CD4-positive, alpha-beta T cell treated with Interleukin-12 subunit alpha and Interleukin-12 subunit beta, for 1 hour (primary cell): ENCODE measurements around the gene ANKS1B.
"Not testable (repeated sequence)": the region's sequence is repeated elsewhere in the genome, so short reads cannot be mapped to it uniquely, and the experiment has no call there.

Experiments used
- DNase-seq: peaks from one replicate; pipeline ENCODE4 v3.0.0-alpha.2; 2020

The ANKS1B gene

DNA sequence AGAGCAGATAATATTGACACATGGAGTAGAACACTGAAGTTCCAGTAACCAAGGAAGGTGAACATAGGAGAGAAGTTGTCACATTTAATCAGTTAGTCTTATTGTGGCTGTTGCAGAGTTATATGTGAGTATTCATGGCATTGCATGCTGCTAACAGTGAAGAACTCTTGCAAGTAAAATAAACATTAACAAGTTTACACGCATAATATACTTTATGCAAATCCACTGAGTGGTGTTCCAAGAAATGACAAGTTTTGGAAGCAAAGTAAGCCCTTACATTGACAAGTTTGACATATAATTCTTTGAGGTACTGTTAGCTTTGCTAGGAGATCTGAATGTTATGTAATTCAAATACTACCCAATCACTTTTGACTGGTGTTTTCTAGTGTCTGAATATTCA lies 125.6 kb downstream of the ANKS1B start:
- no peak for DNase-seq

GRCh38 chr12:99852666-99853065 lies 132.1 kb downstream of the ANKS1B start:
- DNase-seq, result no peak

DNA sequence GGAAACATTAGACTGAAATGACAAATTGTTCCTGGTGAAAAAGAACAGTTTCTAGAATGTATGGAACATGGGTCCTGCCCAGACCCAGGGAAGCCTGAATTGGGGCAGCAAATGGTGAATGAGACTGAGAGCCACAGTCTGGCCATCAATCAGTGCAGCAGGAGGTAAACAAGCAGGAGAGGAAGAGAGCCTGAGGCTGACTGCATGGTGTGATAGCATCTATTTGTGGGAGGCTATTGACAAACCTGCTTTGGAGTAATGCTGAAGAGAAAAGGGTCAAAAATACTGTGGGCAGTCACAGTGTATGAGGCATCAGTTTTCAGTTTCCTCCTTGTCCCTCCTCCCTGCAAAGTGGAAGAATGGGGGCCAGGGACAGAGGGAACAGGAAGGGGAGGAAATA lies 136.8 kb downstream of the ANKS1B start:
- DNase-seq, result no peak

DNA sequence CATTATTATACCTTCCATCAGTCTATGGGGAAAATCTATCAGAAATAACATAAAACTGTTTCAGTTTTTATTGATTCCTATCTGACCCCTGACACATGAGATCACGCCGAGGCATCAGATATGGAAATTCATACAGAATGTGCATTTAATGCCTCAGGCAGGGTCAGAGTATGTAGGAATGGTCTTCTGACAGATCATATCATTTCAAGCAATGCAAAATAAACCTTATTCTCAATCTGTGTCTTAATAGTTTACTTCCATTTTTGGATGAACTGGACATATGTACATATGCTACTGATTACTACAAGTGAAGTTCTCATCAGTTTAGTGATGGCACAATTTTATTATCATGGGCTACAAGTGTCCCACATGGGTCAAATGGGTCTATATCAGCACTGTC lies 150.0 kb downstream of the ANKS1B start:
- no peak for DNase-seq

DNA sequence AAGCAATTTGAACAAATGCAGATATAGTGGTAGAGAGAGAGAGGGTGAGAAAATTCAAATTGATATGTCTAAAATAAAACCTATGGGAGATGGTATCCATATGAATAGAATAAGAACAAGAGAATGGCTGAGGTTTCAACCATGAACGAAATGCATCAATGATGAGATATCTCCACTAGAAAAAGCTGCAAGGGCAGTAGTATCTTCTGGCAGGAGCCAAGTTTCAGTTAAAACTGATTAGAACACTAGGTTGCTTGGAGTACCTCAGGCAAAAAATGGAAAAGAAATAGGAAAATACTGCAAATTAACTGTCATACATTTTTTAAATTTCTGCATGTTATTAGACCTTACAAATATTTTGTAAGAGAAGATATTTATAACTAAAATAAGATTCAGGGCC lies 151.3 kb downstream of the ANKS1B start:
- no peak for DNase-seq

DNA sequence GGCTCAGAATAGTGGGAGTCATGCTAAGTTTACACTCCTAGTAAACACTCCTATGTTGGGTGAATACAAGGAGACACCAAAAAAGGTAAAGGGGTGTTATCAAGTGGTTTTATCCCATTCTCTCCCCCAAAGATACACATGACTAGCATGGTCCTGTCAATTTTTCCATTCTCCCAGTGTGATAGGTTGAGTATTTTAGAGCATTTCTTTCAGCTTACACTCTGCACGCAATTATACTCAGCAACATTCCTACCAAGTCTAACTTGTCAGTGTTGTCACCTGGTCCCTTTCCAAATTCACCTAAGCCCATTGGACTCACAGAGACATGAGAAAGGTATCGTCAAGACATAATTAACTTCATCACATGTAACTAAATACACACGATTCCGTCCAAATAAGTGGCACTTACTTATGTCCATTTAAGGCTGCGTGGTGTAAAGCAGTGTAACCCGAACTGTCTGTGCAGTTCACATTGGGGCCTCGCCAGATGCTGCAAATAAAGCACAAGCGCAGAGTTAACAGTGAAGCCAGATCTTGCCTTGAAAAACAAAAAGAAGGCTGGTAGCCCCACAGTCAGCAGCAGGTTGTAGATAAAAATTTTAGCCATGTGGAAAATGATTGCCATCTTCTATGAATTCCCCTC lies 159.7 kb downstream of the ANKS1B start:
- DNase-seq, result no peak

DNA sequence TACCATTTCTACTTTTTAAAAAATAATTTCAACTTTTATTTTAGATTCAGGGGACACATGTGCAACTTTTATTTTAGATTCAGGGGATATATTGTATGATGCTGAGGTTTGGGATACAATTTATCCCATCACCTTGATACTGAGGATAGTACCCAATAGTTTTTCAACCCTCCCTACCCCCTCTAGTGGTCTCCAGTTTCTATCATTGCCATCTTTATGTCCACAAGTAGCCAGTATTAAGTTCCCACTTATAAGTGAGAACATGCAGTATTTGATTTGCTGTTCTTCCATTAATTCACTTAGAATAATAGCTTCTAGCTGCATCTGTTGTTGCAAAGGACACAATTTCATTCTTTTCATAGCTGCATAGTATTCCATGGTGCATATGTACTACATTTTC lies 162.5 kb downstream of the ANKS1B start:
- no peak for DNase-seq

GRCh38 chr12:99810718-99811593 lies 173.8 kb downstream of the ANKS1B start:
- no peak for DNase-seq

GRCh38 chr12:99809909-99810308 lies 174.8 kb downstream of the ANKS1B start:
- DNase-seq, result no peak

DNA sequence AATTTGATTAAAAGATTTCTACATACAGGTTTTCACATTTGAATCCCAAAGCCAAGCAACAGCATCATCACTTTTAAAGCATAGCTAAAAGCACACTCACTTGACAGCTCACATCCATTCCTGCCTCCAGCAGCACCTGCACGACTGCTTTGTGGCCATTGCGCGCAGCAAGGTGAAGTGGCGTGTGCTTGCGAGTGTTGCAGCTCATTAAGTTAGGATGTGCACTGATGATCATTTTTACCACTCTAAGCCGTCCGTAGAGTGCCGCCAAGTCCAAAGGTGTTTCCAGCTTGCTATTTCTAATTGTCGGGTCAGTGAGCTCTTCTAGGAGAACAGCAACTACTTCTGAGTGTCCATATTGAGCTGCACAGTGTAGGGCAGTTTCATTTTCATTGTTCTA lies 178.4 kb downstream of the ANKS1B start:
- DNase-seq, result no peak

DNA sequence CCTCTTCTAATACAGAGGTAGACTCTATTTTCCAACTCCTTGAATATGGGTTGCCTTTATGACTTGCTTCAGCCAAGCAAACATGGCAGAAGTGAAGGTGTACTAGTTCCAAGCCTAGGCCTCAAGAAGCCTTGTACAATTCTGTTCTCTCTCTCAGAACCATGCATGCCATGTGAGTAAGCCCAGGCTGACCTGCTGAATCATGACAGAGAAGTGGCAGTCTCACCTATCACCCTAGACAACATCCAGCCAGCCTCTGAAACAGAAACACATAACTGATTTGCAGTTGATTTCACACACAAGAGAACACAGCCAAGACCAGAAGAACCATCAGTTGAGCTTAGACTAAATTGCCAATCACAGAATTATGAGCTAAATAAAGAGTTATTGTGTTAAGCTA lies 180.0 kb downstream of the ANKS1B start:
- DNase-seq, result no peak

DNA sequence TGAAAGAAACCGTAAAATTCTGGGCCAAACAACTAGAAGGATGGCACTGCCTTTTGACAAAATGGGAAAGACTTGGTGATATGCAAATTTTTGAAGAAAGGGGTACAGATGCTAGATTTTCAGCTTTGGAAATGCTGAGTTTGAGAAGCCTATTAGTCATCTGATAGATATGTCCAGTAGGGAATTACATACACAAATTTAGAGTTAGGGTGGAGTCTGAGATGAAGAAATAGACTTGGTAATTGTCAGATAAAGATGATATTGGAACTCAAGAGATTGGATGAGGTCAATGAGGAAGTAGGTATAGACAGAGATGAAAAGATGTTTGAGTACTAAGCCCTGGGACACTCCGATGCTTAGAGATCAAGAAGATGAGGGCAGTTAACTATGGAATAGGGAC lies 184.1 kb downstream of the ANKS1B start:
- DNase-seq, result no peak

DNA sequence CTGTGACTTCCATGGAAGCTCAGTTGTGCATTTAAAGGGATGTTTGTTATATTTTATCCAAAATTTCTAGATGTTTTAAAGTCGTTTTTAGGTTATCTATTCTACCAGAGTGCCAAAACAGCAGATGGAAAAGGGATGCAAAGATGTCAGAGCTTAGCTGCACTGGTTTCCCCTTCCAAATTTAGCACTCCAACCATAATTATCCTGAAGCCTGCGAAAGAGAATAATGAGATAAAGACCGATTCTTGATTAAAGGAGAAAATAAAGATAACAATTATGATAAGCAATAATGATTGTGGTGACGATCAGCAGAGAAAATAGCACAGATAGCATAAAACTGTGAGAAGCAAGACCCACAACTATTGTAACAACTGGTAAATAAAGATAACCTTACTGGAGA lies 186.8 kb downstream of the ANKS1B start:
- DNase-seq, result not testable (repeated sequence)

DNA sequence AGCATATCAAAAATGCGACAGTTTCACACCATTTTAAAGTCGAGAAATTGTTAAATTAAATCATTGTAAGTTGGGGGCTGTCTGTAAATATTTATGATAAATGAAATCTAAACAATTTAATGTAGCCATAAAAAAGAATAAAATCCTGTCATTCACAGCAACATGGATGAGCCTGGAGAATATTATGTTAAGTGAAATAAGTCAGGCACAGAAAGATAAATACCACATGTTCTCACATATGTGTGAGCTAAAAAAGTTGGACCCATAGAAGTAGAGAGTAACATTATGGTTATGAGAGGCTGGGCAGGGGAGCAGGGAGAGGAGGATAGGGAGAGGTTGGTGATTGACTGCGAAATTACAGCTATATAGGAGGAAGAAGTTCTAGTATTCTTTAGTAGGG lies 201.3 kb downstream of the ANKS1B start:
- DNase-seq, result no peak

DNA sequence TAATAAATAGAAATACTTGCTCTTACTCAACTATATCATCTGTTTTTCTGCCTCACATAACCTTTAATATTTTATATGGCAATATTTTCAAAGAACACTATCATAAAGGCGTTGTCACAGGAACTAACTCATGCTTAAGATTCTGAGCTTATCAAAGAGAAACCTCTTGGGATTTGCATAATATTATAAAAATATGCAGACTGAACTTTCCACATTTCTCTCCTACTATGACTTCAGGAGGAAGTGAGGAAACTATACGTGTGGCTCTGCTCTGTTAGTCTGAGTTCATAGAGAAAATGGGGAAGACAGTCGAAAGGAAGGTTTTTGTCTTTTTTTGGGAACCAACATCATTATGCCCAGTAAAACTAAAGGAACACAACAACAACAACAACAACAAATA lies 212.5 kb downstream of the ANKS1B start:
- no peak for DNase-seq

- no peak for DNase-seq
Observed at GRCh38 chr12:99771659-99772058, 213.1 kb downstream of the ANKS1B start.

DNA sequence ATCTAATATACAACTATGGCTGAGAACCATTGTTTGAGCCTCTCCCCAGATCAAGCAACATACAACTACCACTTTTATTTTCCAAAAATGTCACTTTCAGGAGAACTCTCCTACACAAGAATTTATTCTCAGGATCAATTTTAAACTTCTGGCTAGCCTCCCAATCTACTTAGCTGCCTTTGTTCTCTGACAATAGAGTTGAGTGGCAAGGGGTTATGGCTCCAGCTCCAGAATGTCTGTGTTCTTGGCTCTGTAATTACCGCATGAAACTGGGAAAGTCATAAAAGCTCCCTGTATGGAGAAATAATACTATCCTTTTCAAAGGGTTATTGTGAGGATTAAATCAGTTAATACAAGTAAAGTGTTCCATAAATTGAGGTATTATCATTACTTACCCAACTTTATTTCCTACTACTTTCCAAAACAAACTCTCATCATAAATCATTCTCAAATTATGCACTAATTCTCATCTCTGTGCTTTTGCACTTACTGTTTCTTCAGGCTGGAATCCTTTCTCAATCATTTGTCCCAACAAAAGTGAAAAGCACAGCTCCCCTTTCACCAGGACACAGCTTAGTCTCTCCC lies 215.2 kb downstream of the ANKS1B start:
- DNase-seq, result no peak

GRCh38 chr12:99768758-99769157 lies 216.0 kb downstream of the ANKS1B start:
- DNase-seq, result no peak

DNA sequence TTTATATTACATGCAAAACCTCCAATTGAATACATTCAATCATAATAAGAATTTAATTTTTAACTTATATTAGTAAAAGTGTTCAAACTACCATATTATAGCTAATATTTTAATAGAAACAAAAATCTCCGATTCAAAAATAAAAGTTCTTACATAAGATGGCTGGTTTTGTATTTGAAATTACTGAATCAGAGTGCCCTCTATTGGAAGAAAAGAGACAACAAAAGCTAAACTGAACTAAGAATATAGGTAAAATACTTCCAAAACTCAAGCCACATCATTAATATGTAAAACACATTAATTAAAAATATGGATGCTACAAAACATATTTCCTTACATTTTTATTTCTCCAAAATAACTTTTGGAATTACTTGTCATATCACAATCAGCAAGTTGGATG lies 216.9 kb downstream of the ANKS1B start:
- DNase-seq, result no peak

- no peak for DNase-seq
Observed at GRCh38 chr12:99766408-99766807, 218.3 kb downstream of the ANKS1B start.

DNA sequence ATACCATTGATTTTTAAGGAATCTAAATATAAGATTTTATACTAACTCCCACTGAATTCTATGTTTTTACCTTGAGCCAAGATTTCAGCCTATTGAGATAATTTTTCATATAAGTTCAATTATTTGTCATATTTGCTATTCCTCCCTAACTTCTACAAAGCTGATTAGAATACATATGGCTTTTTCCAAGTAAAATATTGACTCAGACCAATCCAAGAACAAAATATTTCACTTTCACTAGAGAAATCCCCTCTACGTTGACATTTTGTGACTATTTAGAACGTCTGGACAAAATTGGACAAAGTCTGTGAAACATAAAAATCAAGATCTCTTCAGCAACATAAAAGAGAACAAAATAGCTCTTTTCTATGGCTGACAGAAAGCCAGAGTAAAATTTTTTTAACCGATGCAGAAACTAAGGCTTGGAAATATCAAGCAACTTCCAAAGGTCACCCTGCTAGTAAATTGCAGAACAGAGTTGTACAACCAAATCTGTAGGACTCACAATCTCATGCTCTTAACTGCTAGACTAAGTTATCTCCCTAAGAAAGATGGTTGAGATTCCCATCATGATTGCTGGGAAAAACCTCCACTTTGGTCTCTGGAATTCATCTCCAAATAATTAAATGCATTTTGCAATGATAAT lies 219.1 kb downstream of the ANKS1B start:
- no peak for DNase-seq

- no peak for DNase-seq
Observed at GRCh38 chr12:99759444-99759843, 225.3 kb downstream of the ANKS1B start.

- no peak for DNase-seq
Observed at GRCh38 chr12:99758997-99759396, 225.7 kb downstream of the ANKS1B start.

- no peak for DNase-seq
Observed at GRCh38 chr12:99752740-99753139, 232.0 kb downstream of the ANKS1B start.
